IPS-NIHi11 (cell line): Measurements from ENCODE around the gene FBXO47.
"Not testable (repeated sequence)": the region's sequence is repeated elsewhere in the genome, so short reads cannot be mapped to it uniquely, and the experiment has no call there.

Experiments used
- DNase-seq: peaks from one replicate; pipeline ENCODE4 v3.0.0; 2012; ENCODE audit warnings: mixed read lengths, low spot score

The FBXO47 gene

DNA sequence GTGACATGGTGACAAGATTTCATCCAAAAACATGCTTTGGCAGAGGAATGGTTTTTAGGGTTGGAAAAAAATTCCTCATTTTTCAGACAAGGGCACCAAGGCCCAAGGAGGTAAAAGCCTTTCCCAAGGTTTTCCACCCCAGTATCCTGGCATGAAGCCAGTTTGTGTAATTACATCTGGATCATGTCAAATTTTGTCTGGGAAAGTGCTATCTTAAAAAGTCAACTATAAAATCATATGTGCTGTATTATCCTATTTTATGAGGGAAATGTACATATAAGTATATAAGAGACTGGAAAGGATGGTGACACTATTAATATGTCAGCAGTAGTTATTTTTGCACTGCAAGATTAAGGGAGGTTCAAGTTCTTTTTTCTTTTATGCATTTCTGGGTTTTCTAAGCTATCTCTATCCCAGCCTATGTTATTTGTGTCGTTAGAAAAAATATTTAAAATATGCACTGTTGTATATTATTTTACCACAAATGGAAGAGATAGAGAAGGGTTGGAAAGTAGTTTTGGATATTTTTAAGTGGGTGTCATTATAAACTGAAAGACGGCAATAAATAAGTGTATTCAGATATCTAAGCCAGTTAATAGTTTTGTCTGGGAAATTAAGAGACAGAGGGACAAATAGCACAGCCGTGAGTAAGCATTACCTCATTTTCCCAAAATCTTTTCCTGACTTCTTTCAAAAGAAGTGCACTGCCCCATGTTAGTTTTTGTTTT is 13.5 kb upstream of the FBXO47 start:
- DNase-seq = no peak

DNA sequence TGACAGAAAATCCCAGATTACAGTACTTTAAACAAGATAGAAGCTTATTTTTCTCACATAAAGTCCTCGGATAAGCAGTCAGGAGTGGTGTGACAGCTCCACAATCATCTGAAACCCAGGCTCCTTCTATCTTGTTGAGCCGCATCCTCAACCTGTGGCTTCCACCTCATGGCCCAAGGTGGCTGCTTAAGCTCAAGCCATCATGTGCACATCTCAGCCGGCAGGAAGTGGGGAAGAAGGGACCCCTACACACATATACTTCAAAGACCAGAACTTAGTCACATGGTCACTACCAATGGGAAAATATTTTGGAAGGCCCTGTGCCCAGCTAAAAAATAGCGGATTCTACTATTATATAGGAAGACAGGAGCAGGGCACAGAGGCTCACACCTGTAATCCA is 11.0 kb upstream of the FBXO47 start:
- DNase-seq = no peak

DNA sequence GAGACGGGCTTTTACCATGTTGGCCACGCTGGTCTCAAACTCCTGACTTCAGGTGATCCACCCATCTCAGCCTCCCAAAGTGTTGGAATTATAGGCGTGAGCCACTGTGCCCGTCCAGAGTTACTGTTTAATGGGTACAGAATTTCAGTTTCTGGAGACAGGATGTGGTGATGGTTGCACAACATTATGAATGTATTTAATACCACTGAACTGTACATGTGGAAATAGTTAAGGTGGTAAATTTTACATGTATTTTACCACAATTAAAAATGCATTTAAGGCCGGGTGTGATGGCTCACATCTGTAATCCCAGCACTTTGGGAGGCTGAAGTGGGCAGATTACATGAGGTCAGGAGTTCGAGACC is 9.0 kb upstream of the FBXO47 start:
- not testable (repeated sequence) for DNase-seq

DNA sequence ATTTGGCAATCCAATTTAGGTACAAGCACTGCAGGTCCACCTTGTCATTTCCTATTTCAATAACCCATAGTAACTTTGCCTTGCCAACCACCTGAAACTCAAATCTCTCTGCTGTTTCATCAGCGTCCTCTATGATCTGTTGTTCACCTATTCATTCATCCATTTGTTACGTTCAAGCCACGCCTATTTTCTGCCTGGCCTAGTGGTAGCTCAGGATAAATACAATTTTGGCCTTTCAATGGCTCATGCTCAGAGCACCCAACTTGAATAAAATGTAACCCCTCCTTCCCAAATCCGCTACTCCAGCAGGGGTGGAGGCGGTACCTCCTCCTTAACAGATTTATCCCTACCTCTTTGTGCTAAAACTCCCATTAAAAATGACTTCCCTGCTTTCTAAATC is 3.6 kb upstream of the FBXO47 start:
- no peak for DNase-seq

DNA sequence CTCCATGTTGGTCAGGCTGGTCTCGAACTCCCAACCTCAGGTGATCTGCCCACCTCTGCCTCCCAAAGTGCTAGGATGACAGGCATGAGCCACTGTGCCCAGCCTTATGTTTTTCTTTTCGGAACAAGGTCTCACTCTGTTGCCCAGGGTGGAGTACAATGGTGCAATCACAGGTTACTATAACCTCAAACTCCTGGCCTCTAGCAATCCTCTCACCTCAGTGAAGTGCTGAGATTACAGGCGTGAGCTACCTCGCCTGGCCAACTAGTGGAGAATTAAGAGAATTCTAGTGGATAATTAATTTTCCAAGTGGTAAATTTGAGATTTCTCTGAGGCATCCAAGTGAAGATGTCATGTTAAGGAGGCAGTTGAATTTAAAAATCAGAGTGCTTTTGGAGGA is 2.9 kb upstream of the FBXO47 start:
- no peak for DNase-seq

DNA sequence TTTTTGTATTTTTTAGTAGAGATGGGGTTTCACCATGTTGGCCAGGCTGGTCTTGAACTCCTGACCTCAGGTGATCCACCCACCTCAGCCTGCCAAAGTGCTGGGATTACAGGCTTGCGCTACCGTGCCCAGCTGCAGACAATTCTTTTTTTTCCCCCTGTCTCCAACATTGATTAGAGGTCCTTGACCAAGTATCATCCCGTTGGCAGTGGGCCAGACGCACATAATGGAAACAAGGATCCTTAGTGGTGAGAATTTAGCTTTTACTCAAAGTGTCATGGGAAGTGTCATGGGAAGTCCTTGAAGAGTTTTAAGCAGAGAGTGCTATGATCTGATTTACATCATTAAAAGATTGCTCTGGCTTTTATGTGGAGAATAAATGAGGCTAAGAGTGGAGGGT is 2.1 kb upstream of the FBXO47 start:
- no peak for DNase-seq

DNA sequence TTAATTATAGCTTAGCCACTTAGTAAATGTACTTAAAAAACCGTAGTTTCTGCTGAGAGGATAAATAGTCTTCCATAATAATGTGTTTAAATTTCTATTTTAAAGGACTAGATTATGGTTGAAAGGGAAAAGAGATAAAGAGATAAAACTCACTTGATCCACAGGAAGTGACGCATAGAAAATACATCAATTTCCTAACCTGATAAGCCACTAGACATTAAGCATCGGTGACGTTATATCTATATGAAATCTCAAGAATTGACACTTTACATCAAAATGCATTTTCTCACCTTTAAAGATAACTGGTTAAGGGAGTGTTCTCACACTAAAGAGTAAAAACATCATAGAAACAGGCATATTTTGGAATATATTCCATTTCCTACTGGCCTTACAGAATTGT is 5.8 kb downstream of the FBXO47 start:
- DNase-seq = no peak

DNA sequence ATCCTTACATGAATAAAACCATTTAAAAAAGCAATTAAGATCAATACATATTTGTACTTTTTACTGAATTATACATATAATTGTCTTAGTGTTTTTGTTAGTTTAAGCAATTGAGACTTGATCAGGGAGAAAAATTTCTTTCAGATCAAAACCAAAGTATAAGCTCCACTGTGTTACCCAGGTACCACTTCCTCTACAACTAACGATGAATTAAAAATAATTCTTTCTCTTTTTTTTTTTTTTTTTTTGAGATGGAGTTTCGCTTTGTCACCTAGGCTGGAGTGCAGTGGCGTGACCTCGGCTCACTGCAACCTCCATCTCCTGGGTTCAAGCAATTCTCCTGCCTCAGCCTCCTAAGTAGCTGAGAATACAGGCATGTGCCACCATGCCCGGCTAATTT is 6.8 kb downstream of the FBXO47 start:
- DNase-seq = no peak

DNA sequence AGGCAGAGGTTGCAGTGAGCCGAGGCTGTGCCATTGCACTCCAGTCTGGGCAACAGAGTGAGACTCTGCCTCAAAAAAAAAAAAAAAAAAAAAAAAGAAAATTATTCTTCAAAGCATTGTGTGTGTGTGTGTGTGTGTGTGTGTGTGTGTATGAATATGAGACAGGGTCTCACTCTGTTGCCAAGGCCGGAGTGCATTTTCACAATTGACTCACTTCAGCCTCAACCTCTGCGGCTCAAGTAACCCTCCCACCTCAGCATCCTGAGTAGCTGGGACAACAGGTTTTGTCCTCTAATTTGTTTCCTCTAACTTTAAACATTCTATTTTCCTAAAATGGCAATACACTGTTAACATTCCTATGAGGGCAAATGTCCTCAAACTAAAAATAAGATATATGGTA is 7.7 kb downstream of the FBXO47 start:
- no peak for DNase-seq

DNA sequence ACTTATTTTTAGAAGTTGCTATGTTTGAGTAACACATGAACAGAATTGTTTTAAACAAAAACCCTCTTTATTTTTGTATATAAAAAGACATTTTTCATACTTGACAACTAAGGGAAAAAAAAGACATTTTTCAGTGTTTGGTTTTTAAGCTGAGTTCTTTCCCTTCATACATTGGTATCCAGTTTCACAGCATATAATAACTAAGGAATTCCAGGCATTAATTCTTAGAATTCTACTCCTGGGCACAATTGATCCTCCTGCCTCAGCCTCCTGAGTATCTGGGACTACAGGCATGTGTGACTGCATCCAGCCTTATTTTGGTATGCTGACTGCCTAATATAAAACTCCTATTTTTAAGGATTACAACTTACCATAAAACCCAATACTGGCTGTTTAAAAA is 8.4 kb downstream of the FBXO47 start:
- DNase-seq = no peak

DNA sequence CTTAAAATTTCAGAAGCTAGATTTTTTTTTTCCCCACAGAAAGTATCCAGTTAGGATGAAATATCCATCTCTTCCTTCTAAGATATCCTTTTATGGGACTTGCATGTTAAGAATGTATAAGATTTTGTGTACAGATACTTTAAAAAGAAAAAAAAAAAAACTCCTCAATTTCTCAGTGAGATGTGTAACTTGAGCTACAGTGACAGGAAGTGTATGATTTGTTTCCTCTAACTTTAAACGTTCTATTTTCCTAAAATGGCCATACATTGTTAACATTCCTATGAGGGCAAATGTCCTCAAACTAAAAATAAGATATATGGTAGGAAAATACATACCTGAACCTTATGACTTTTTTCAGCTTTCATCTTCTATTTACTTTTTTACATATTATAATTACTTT is 8.9 kb downstream of the FBXO47 start:
- no peak for DNase-seq

DNA sequence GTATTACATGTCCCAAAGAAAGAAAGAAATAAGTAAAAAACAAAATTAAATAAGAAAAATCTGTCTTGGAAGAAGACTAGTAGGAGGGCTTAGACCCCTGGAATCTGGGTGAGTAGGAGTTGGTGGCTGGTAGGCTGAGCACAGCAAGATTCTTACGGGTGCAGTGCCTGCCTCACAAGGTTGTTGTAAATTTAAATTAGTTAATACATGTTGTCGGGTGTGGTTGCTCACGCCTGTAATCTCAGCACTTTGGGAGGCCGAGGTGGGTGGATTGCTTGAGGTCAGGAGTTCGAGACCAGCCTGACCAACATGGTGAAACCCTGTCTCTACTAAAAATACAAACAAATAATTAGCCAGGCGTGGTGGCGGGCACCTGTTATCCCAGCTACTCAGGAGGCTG is 13.4 kb downstream of the FBXO47 start:
- DNase-seq = not testable (repeated sequence)

DNA sequence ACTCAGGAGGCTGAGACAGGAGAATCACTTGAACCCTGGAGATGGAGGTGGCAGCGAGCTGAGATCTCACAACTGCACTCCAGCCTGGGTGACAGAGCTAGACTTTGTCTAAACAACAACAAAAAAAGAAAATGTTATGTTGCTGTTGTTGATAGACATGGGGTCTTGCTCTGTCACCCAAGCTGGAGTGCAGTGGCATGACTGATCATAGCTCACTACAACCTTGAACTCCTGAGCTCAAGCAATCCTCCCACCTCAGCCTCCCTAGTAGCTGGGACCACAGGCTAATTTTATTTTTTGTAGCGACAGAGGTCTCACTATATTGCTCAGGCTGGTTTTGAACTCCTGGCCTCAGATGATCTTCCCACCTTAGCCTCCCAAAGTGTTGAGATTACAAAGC is 20.0 kb downstream of the FBXO47 start:
- DNase-seq = no peak

DNA sequence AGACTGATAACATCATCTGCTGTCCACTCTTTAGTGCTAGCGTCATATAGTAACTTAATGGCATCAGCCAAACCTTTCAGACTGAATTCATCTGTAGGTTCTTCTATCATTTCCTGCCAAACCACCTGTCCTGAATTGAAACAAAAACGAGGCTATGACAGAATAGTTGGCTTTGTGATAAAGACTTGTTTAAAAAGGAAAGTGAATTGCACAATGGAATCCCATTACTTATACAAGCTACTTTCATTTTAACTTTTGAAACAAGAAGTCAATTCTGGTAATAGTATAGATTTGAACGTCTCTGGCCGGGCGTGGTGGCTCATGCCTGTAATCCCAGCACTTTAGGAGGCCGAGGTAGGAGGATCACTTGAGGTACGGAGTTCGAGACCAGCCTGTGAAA is 23.6 kb downstream of the FBXO47 start:
- DNase-seq = no peak

DNA sequence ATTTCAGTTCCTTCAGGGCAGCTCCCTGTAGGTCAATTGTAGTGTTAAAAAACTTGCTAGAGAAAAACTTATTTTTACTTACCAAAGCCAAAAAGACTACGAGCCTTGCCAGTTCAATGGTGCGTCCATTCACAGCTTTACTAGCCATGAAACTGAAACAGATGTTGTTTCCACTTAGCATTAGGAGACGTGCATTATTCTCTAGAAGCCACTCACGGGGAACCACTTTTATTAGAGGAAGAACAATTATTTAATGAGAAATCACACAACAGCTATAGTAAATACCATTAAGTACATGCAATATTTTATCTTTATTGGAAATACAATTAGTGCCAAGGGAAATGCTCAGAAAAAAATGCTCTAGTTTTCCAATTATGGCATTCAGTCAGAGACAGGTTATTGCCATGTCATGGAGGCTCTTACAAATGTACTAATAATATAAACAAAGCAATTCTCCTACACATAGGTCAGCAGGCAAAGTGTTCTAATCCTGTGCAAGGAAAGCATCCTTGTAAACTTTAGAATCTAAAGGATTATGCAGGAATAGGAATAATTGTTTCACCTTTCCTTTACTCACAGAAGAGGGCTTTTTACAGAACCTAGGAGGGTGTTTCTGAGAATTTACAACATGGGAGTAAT is 24.4 kb downstream of the FBXO47 start:
- DNase-seq = no peak

DNA sequence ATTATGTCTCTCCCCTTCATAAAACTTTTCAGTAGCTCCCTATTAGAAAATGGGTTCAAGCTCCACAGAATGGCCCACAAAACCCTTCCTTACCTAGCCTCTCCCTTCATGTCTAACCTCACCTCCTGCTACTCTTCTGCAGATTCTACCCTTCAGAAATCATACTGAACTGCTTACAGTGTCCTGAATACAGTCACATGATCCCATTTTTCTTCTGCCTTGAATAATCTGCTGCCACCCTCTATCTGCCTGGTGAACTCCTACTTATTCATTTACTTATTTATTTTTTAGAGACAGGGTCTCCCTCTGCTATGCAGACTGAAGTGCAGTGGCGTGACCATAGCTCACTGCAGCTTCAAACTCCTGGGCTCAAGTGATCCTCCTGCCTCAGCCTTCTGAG is 26.8 kb downstream of the FBXO47 start:
- DNase-seq = no peak

DNA sequence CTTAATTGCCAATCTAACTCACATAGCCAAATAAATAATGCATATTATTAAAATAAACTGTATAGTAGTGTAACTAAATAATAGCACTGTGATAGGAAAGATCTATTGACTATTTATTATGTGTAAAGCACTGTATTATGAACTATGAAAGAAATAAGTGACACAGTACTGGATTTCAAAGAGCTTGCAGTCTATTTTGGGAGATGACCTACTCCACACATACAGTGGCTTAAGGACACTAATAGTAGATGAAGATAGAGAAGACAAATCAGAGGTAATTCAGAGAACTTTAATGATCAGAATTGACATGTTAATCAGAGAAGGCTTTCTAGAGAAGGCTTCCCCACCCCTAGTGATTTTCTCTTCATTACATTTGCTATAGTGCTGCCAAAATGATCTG is 27.2 kb downstream of the FBXO47 start:
- no peak for DNase-seq

DNA sequence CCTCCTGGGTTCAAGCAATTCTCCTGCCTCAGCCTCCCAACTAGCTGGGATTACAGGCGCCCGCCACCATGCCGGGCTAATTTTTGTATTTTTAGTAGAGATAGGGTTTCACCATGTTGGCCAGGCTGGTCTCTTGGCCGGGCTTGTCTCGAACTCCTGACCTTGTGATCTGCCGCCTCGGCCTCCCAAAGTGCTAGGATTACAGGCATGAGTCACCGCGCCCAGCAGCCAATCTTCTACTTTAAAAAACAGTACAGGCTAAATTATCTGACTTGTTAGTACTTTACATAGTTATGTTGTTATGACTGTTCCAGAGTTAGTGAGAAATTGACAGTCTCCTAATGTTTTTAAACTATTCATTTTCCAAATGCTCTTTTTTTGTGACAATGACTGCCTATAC is 33.2 kb downstream of the FBXO47 start:
- DNase-seq = not testable (repeated sequence)

DNA sequence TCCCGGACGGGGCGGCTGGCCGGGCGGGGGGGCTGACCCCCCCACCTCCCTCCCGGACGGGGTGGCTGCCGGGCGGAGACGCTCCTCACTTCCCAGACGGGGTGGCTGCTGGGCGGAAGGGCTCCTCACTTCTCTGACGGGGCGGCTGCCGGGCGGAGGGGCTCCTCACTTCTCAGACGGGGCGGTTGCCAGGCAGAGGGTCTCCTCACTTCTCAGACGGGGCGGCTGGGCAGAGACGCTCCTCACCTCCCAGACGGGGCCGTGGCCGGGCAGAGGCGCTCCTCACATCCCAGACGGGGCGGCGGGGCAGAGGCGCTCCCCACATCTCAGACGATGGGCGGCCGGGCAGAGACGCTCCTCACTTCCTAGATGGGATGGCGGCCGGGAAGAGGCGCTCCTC is 36.4 kb downstream of the FBXO47 start:
- not testable (repeated sequence) for DNase-seq

DNA sequence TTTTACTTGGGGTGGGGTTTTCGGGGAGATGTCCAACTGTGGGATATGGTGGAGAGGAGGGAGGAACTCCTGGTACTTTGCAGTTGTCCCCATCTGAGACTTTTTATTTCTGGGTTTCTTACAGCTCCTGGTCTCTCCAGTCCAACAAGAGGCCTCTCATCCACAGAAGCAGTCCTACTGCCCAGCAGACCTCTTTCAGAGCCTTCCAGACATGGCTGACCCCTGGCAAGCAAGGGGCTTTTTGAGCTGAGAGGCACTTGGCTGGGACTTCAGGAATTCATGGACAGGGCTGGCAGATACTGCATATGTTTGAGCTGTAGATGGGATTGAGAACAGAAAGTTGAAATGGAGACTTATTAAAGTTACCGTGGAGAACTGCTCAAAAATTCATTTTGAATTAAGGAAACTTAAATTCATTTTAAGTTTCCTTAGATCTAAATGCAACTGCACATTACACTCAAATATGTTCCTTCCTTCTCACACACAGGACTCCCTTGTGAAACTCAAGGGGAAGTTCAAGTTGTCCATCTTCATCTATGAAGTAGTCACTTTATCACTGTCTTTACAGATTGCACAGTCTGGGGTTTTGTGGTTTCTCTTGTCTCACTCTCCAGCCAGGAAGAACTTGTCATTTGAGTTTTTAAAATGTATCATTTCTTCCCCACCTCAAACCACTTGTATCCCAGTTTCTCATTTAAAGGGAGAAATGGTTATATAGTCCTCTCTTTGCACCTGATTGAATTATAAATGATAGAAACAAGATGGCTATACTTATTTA is 40.7 kb downstream of the FBXO47 start:
- no peak for DNase-seq

DNA sequence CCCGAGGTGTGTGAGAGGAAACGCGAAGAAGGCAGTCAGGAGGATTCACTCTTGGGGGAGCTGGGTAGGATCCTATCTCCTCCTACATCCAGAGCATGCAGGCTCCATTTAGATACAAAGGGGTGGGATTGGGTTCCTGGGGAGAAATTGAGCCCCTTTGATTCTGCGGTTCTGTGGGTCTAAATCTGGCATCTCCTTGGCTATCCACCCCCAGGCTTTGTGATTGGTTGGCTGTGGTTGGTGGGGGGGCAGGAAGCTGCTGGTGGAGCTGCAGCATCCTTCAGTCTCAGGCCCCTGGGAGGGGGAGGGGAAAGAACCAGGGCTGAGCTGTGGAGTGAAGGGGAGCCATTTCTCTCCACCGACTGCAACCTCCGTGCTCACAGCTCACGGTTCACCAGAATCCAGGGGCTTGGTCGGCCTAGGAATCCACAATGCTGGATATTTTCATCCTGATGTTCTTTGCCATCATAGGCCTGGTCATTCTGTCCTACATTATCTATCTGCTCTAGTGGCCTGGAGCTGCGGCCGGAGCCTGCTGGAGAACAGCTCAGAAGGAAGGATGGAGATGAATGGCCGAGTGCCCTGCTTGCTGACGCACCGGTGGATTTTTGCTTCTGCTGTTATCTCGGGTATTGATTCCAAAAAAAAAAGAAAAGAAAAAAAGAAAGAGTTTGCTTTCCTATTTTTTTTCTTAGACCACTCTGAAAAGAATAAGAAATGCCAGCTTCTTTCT is 41.8 kb downstream of the FBXO47 start, which contains the start of gene LASP1NB:
Gene LASP1NB (plus strand): TSS at position 352 of the 733 bp plus-strand sequence.
- DNase-seq = peak; percentile 80

DNA sequence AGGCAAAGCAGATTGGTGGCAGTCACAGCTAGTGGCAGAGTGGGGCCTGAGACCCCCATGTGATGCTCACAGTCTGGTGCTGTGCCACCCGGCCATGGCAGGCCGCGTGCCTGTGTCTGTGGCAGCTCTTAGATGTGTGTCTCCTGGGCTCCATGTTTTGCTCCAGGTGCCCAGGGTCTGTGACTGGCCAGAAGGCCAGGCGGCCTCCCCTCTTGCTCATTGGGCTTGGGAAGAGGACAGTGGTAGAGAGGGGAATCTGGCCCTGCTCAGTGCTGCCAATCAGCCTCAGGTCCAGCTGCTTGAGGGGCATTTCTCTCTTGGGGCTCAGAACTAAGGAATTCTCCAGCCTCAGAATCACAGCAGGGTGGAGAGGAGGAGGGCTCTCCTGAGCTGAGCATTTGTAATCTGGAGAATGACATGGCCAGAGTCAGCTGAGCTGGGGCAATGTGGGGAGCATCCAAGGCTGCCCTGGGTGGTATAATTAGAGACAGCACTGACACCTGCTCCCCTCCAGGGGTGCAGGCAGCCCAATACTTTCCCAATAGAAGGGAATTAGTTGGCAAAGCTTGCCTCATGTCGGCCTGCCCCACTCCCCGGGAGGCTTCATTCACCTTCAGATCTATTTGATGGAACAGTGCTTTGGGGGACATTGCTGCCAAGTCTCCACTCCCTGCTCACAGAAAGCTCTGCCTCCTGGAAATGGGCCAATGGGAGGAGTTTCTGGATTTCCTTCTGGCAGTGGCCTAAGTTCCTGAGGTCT is 44.5 kb downstream of the FBXO47 start:
- peak; percentile 51 for DNase-seq
